AG04450 (cell line): ENCODE data around the gene TGFBR1. TPM values are rescaled to one million over a fixed set of nuclear protein-coding genes. Genes with fewer than 3 reads are reported as not detected.

ENCODE experiments used
- CTCF ChIA-PET: fragments of 300-600, 350-600 bp; formaldehyde crosslinking; extraction: SDS; loops from one replicate; lab custom pipeline; 2022; ENCODE audit warnings: antibody characterized with exemption, inconsistent platforms; lab: Charles Lee
- POLR2A ChIA-PET: fragments of 350-600 bp; formaldehyde crosslinking; extraction: SDS; loops from one replicate; lab custom pipeline; 2021; ENCODE audit warnings: antibody characterized with exemption, inconsistent platforms; lab: Yijun Ruan, JAX
- DNase-seq: peaks from one replicate; pipeline ENCODE4 v3.0.0-alpha.2; 2011; ENCODE audit warnings: low read depth, low spot score
- H3K27ac ChIP-seq: one replicate; pipeline ENCODE4 v1.5.1; 2012; ENCODE audit warnings: low read depth, low read length, control low read depth
- H3K27me3 ChIP-seq: one replicate; pipeline ENCODE4 v1.6.0; 2012; ENCODE audit warnings: low read length; ENCODE audit not compliant: control insufficient read depth, insufficient read depth
- H3K4me3 ChIP-seq: 2 replicates; pipeline ENCODE4 v1.5.1; 2011; ENCODE audit warnings: mild to moderate bottlenecking, low read depth, low read length, control low read depth
- H3K9me3 ChIP-seq: 2 replicates; pipeline ENCODE4 v1.5.1; 2012; ENCODE audit warnings: low read length; ENCODE audit not compliant: control insufficient read depth, insufficient read depth
- CTCF ChIP-seq: IDR thresholded peaks from 2 replicates; pipeline ENCODE4 v1.5.1; 2011; ENCODE audit warnings: low read depth, low read length, control low read depth, inconsistent platforms
- polyA plus RNA-seq: library from polyadenylated mRNA; depleted of rRNA; stranded (reverse); fragments of >200 nt; gene quantifications from 2 replicates; pipeline ENCODE4 v1.2.3, GENCODE V29; 2011

The TGFBR1 gene
- polyA plus RNA-seq, 1 experiment: 86.3 TPM

- H3K27me3 ChIP-seq: no peaks in the 10 kb centered on the region
- ChIA-PET CTCF (interaction anchor here (0.6 kb wide), 1 partner anchor 83 kb away, joined by 6 read pairs; no protein-coding TSS in a partner anchor), POLR2A (no interaction called here)
- TF ChIP-seq CTCF: no peak
- H3K9me3 ChIP-seq: no peaks in the 10 kb centered on the region
- H3K4me3 ChIP-seq: no peak overlapping the region
- no peak for DNase-seq
- H3K27ac ChIP-seq: no peak overlapping the region
These were observed 21.9 kb upstream of the TGFBR1 start for GRCh38 chr9:99083051-99083450.

DNA sequence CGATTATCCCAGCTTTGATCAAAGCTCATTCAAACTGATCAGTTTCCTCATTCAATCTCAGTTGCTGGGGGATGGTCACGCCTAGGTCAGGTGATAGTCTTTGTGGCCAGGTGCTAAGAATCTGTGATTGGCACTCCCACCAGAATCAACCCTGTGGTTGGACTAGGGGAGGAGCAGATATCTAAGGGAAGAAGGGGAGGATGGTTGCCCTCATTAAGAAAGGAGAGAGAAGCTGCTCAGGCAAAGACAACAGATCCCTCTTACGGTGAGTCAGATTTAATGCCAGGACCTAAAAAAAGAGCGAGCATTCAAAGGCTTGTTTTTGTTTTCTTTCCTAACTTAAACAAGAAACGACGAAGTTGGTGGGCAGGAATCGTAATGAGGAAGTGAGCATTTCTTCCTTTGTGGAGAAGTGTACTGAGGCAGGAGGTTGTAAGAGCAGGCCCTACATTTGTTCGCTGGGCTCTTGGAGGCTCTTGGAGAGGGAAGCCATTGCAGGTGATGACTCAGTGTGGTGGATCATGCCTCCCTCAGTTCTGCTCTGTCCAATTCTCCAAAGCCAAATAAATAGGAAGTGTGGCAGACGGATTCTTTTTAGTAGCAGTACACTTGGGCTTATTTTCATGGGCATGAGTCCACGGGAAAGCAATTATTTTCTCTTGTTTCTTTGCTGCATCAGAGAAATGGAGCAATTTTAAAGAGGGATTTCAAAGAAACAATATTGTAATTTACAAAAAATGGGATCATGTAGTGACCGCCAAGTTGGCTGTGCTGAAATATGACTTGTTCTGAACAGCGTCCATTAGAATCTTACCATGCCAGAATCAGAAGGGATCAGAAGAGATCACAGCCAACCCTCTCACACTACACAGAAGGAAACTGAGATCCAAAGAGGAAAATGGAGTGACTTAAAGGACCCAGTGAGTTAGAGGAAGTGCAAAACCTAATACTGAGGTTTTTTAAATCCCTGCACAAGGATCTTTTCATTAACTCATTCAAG, 18.7 kb upstream of the TGFBR1 start:
- ChIA-PET CTCF (interaction anchor here (1.7 kb wide), 1 partner anchor 18 kb away, joined by 4 read pairs; the partner anchor contains the start of gene TGFBR1), POLR2A (no interaction called here)
- H3K27ac ChIP-seq: no peak overlapping the region
- no peak overlapping the region for H3K4me3 ChIP-seq
- H3K27me3 ChIP-seq: no peaks in the 10 kb centered on the region
- DNase-seq: no peak
- peaks cover 5% of the 10 kb centered on the region; the same call in 1 of the 2 replicates for H3K9me3 ChIP-seq
- no peak for TF ChIP-seq CTCF

GRCh38 chr9:99087462-99087861, 17.5 kb upstream of the TGFBR1 start:
- H3K27me3 ChIP-seq: no peaks in the 10 kb centered on the region
- H3K4me3 ChIP-seq: no peak overlapping the region
- CTCF ChIA-PET: no interaction called here
- peaks cover 5% of the 10 kb centered on the region; the same call in 1 of the 2 replicates for H3K9me3 ChIP-seq
- H3K27ac ChIP-seq: no peak overlapping the region
- no peak for TF ChIP-seq CTCF
- POLR2A ChIA-PET: no interaction called here
- DNase-seq: no peak

DNA sequence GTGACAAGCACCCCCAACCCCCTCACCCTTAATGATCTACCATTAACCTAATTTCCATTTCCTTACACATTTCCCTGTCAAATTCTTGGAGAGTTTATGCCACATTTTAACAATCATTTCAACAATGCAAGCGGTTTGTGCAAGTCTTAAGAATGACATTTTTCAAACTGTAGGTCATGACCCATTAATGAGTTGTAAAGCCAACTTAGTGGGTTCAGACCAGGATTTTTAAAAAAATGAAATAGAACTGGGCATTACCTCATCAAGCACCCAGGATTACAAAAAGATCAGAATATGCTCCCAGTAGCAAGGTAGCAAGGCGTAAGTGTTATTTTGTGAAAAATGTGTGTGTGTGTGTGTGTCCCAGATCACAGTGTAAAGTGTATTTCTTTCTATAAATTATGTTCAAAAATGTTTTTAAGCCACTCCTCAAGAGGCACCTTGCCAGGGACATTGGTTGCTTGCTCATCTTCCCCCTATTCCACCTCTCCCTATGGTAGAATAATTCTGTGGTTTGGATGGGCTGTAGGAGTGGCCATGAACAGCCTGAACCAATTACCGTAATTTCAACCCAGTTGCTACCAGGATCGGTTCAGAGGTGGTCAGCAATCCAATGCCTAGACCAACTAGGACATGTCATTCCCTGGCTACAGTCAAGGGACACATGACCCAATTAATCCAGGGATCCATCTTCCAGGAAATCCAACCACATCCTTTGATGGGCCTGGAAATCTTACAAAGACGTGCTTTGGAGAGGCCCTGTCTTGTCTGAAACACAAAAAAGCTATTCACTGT, 14.4 kb upstream of the TGFBR1 start:
- Histone ChIP-seq H3K27ac (no peak overlapping the region), H3K27me3 (peaks cover 4% of the 10 kb centered on the region), H3K4me3 (no peak overlapping the region), H3K9me3 (peaks cover 5% of the 10 kb centered on the region; the same call in 1 of the 2 replicates)
- CTCF ChIA-PET: interaction anchor here (0.6 kb wide), 1 partner anchor 115 kb away, joined by 4 read pairs; no protein-coding TSS in a partner anchor
- no peak for TF ChIP-seq CTCF
- POLR2A ChIA-PET: no interaction called here
- no peak for DNase-seq
